ENCODE results near the gene PDE6D.

The PDE6D gene

DNA sequence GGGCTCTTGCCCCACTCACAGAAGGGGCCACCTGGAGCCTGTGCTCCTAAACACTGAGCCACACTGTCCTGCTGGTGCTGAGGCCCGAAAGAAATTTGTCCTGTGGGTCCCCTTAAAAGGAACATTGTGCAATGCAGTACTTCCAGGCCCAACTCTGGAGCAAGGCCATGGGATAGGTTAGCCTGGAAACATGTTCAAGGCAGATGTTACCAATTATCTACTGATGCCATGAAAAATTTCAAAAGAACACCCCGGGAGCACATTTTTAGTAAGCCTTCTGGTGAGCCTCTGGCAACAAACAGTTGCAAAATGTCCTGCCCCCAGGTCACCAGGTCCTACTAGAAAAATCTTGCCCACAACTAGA is 85.1 kb downstream of the PDE6D start:
- DNase-seq (ENCODE audit: insufficient read length, low spot score) (no peak), FAIRE-seq (no peak)
- no peak for TF ChIP-seq POLR2AphosphoS5 (IDR thresholded peaks at IDR 0.05; ENCODE audit: low read depth, low read length)
- TF ChIP-seq POLR2A (IDR thresholded peaks at IDR 0.05; ENCODE audit: low read depth, low read length) = no peak
- no peak for TF ChIP-seq PAX5 (IDR thresholded peaks at IDR 0.05; ENCODE audit: insufficient read depth, low read length, severe bottlenecking)
- no peak for TF ChIP-seq TAF1 (IDR thresholded peaks at IDR 0.05; ENCODE audit: low read depth, low read length)
- TF ChIP-seq SPI1 (IDR thresholded peaks at IDR 0.05; ENCODE audit: low read depth, low read length) = no peak
- TF ChIP-seq POU2F2 (IDR thresholded peaks at IDR 0.05; ENCODE audit: low read depth, low read length) = no peak

DNA sequence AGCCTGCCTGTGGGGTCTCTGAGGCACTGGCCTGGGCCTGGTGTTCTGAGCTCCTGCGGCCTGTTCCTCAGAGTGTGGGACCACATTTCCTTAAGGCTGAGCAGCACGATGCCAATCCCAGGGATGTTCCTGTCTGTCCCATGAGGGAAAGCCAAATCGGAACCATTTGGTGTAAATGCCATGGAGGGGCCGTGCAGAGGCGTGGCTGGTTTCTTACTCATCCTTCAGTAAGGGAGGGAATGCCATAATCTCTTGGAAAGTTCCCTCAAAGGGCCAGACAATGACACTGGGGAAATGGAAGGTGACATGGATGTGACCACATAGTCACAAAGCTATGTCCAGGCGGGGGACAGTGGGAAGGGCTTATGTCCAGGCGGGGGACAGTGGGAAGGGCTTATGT is 87.1 kb downstream of the PDE6D start:
- FAIRE-seq (no peak), DNase-seq (ENCODE audit: insufficient read length, low spot score) (no peak)
- TF ChIP-seq POLR2A (IDR thresholded peaks at IDR 0.05; ENCODE audit: low read depth, low read length) (no peak), SPI1 (IDR thresholded peaks at IDR 0.05; ENCODE audit: low read depth, low read length) (no peak), POU2F2 (IDR thresholded peaks at IDR 0.05; ENCODE audit: low read depth, low read length) (no peak)

DNA sequence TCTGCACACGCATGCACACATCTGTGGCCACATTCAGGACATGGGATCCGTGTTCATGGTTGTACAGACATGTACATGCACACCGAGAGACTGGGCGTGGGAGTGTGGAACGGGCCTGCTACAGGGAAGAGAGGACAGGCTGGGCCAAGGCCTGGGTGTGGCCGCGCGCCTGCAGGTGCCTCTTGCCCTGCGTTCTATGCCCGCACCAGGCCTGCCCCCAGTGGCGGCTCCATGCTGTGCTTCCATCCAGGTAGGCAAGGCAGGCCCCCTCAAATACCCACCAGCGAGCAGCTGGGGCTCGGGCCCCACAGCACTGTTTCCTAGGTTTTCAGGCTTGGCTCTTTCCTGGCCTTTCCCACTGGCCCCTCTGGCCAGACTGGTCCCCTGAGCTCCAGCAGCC is 88.2 kb downstream of the PDE6D start:
- FAIRE-seq (no peak), DNase-seq (ENCODE audit: insufficient read length, low spot score) (no peak)
- TF ChIP-seq TAF1 (IDR thresholded peaks at IDR 0.05; ENCODE audit: low read depth, low read length) = no peak
- no peak for TF ChIP-seq POU2F2 (IDR thresholded peaks at IDR 0.05; ENCODE audit: low read depth, low read length)
- no peak for TF ChIP-seq POLR2AphosphoS5 (IDR thresholded peaks at IDR 0.05; ENCODE audit: low read depth, low read length)
- TF ChIP-seq SPI1 (IDR thresholded peaks at IDR 0.05; ENCODE audit: low read depth, low read length) = no peak

DNA sequence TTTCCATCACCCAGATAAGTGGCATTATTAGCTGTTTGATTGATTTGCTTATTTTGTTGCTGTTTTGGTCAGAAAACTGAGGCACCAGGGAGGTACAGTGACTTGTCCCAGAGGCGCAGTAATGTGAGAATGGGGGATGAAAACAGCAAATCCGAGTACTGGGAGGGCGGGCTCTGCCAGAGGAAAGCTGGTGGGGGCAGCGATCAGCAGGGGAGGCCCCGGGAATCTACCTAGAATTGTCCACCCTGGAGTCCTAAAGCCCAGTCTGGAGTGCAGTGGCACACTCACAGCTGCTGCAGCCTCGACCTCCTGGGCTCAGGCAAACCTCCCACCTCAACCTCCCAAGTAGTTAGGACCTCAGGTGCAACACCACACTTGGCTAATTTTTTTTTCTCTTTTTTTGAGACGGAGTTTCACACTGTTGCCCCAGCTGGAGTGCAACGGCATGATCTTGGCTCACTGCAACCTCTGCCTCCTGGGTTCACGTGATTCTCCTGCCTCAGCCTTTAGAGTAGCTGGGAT is 89.8 kb downstream of the PDE6D start:
- no peak for FAIRE-seq

DNA sequence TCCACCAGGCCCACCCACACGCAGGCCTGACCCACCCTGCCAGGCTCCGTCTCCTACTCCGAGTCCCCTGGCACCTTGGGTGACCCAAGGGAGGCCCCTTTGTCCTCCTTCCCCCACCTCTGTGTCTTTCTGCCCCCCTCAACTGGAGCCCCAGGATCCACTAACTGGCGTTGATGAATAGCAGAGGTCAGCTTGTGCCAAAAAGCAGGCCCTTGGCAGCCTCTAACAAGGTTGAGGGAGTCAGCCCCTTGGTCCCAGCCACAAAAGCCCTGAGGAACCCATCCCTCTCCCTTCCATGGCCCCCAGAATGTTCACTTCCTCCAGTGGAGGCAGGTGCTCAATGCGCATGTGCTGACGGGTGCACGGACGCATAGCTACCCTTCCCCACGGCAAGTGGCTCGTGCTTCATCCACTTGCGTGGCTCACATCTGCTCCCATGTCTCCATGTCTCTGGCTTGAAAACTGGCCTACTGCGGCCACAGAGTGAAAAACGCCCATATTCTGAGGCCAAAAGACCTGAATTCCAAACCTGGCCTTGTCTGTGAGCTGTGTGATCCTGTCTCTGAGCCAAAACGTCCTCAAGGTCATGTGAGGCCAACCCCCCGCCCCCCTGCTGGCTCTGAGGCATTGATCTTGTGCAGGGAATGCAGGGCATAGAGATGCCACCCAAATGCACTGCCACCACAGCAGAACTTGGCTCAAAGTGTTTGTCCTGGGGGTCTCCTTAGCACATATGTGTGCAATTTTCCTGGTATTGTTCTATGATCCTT is 91.8 kb downstream of the PDE6D start:
- no peak for DNase-seq (ENCODE audit: insufficient read length, low spot score)
- no peak for TF ChIP-seq SPI1 (IDR thresholded peaks at IDR 0.05; ENCODE audit: low read depth, low read length)
- TF ChIP-seq PAX5 (IDR thresholded peaks at IDR 0.05; ENCODE audit: insufficient read depth, low read length, severe bottlenecking) = no peak
- no peak for TF ChIP-seq POLR2A (IDR thresholded peaks at IDR 0.05; ENCODE audit: low read depth, low read length)
- TF ChIP-seq TAF1 (IDR thresholded peaks at IDR 0.05; ENCODE audit: low read depth, low read length) = no peak
- no peak for FAIRE-seq

More for the DNA sequence above, 89.8 kb downstream of the PDE6D start:
- TF ChIP-seq POLR2A (IDR thresholded peaks at IDR 0.05; ENCODE audit: low read depth, low read length) (no peak), TAF1 (IDR thresholded peaks at IDR 0.05; ENCODE audit: low read depth, low read length) (no peak), PAX5 (IDR thresholded peaks at IDR 0.05; ENCODE audit: insufficient read depth, low read length, severe bottlenecking) (no peak), POU2F2 (IDR thresholded peaks at IDR 0.05; ENCODE audit: low read depth, low read length) (no peak), SPI1 (IDR thresholded peaks at IDR 0.05; ENCODE audit: low read depth, low read length) (no peak), POLR2AphosphoS5 (IDR thresholded peaks at IDR 0.05; ENCODE audit: low read depth, low read length) (no peak)
- DNase-seq (ENCODE audit: insufficient read length, low spot score) = no peak

DNA sequence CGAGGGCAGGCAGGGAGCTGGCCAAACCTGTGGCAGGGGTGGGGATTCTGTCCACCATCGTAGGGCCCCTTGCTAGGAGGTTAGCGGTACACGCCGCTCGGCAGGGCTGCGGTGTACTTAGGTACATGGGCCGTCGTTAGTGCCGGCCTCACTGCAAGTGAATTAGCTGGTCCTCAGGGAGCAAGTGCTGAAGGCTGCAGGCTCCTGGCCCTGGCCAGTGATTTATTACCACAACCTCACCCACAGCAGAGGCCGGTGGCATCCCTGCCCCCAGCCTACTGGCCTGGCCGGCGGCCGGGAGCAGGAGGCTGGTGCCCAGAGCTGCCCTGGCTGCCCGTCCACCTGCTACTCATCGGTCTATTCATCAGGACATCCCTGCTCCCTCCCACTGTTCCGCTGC is 92.4 kb downstream of the PDE6D start:
- TF ChIP-seq POLR2AphosphoS5 (IDR thresholded peaks at IDR 0.05; ENCODE audit: low read depth, low read length) (no peak), SPI1 (IDR thresholded peaks at IDR 0.05; ENCODE audit: low read depth, low read length) (no peak), PAX5 (IDR thresholded peaks at IDR 0.05; ENCODE audit: insufficient read depth, low read length, severe bottlenecking) (no peak), POU2F2 (IDR thresholded peaks at IDR 0.05; ENCODE audit: low read depth, low read length) (no peak), POLR2A (IDR thresholded peaks at IDR 0.05; ENCODE audit: low read depth, low read length) (no peak), TAF1 (IDR thresholded peaks at IDR 0.05; ENCODE audit: low read depth, low read length) (no peak)
- FAIRE-seq = no peak
- DNase-seq (ENCODE audit: insufficient read length, low spot score) = no peak

DNA sequence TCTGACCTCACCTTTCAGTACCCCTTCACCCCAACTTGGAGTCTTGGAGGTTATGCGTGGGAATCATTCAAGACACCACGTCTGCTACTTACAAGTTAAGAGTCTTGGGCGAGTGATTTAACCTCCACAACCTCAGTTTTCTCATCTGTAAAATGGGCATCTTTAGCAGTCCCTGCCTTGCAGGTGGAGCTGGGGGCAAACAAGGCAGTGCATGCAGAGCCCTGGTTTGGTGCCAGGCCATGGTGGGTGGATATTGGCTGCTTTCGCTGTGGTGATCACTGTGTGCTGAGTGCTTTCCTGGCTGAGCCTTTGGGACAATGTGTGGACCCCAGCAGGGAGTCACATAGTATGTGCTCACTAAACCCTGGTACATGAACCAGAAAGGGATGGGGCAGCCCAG is 93.1 kb downstream of the PDE6D start:
- TF ChIP-seq POLR2A (IDR thresholded peaks at IDR 0.05; ENCODE audit: low read depth, low read length) = no peak
- no peak for TF ChIP-seq POLR2AphosphoS5 (IDR thresholded peaks at IDR 0.05; ENCODE audit: low read depth, low read length)
- no peak for TF ChIP-seq PAX5 (IDR thresholded peaks at IDR 0.05; ENCODE audit: insufficient read depth, low read length, severe bottlenecking)
- no peak for TF ChIP-seq SPI1 (IDR thresholded peaks at IDR 0.05; ENCODE audit: low read depth, low read length)
- TF ChIP-seq TAF1 (IDR thresholded peaks at IDR 0.05; ENCODE audit: low read depth, low read length) = no peak
- TF ChIP-seq POU2F2 (IDR thresholded peaks at IDR 0.05; ENCODE audit: low read depth, low read length) = no peak
- no peak for DNase-seq (ENCODE audit: insufficient read length, low spot score)
- FAIRE-seq = no peak

DNA sequence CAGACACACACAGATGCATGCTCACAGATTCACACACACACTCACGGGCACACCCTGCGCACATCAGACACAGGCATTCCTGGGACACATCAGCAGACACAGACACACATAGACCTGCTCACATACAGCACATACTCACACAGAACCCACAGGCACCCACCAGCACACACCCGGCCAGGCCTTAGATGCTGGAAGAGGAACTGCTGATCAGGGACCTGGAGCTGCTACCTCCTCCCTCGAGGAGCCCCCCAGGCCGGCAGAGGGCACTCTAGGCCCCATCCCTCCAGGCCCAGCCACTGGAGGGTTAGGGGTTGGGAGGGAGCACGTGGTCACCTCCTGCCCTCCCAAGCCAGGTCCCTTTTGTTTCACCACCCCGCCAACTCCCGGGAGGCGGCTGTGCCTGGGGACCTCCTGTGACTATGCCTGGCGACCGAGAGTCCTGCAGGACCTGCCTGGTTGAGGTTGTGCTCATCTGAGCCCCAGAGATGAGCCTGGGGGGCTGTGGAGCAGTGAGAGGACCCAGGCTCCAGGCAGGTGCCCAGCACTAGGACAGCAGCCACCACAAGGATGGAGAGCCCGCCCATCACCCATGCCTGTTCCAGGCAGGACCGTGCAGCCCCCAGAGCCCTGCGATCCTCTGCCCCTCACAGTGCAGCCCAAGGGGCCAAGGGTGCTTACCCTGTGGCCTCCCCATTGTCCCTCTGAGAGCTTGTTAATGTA is 93.8 kb downstream of the PDE6D start:
- DNase-seq (ENCODE audit: insufficient read length, low spot score) (no peak), FAIRE-seq (peak; percentile 93)
- TF ChIP-seq POLR2AphosphoS5 (IDR thresholded peaks at IDR 0.05; ENCODE audit: low read depth, low read length) (no peak), PAX5 (IDR thresholded peaks at IDR 0.05; ENCODE audit: insufficient read depth, low read length, severe bottlenecking) (no peak), POLR2A (IDR thresholded peaks at IDR 0.05; ENCODE audit: low read depth, low read length) (no peak), TAF1 (IDR thresholded peaks at IDR 0.05; ENCODE audit: low read depth, low read length) (no peak), SPI1 (IDR thresholded peaks at IDR 0.05; ENCODE audit: low read depth, low read length) (peak; percentile 80)

DNA sequence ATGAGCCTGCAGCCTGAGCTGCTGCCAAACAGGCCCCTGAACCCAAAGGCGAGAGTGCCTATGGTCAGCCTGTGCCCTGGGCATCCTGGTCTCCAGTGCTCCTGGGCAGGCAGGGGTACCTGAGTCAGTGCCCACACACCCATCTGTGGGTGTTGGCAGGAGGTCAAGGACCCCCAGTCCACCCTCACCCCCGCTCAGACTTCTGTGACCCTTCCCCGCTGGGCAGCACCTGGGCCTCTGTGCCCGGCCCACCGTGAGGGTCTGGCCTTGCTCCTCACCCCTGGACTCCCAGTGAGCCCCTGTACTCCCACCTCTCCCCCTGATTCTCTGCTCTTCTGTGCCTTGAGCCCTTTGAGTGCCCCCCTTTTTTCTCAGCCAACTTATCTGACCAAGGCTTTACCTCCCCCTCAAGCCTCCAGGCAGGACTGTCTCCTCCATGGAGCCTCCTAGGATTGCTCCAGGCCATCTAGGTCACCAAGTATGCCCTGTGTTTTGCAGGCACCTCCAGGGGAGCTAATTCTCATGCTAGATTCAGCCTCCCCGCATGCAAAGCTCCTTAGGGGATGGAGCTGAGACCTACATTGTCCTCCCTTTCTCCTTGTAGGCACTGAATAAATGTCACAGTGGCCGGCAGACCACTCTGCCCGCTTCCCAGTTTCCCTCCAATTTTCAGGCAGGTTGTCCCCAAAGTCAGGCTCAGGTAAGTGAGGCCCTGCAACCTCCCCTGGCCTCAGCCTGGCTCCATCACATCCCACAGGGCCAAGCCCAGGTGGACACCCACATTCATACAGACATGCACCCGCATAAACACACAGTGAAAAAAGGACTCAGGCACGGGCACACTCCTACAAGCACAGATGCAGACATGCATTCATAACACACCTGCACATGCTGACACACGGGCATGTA is 94.6 kb downstream of the PDE6D start:
- TF ChIP-seq POLR2AphosphoS5 (IDR thresholded peaks at IDR 0.05; ENCODE audit: low read depth, low read length) (no peak), SPI1 (IDR thresholded peaks at IDR 0.05; ENCODE audit: low read depth, low read length) (no peak), TAF1 (IDR thresholded peaks at IDR 0.05; ENCODE audit: low read depth, low read length) (no peak), PAX5 (IDR thresholded peaks at IDR 0.05; ENCODE audit: insufficient read depth, low read length, severe bottlenecking) (no peak)
- DNase-seq (ENCODE audit: insufficient read length, low spot score) = no peak
- FAIRE-seq = no peak

Data from GM12891 (cell line).